H9 (cell line): ENCODE measurements around the gene ARHGAP10. TPM values are rescaled to one million over a fixed set of nuclear protein-coding genes. Genes with fewer than 3 reads are reported as not detected.
A peak's percentile ranks its signal among the peaks of the same experiment; 100 is the strongest.

Source experiments
- DNase-seq: peaks from one replicate; pipeline ENCODE4 v3.0.0-alpha.2; 2017
- H2AFZ ChIP-seq: one replicate; pipeline ENCODE4 v1.6.1; 2013; ENCODE audit warnings: mild to moderate bottlenecking, low read length, control low read depth, moderate library complexity
- H2AK5ac ChIP-seq: 2 replicates; pipeline ENCODE4 v1.6.1; 2013; ENCODE audit warnings: low read length, control low read depth, mixed read lengths; ENCODE audit not compliant: insufficient read length
- H2BK120ac ChIP-seq: one replicate; pipeline ENCODE4 v1.6.1; 2013; ENCODE audit warnings: low read depth, mild to moderate bottlenecking, low read length, control low read depth, inconsistent platforms; ENCODE audit not compliant: poor library complexity, severe bottlenecking
- H2BK12ac ChIP-seq: 2 replicates; pipeline ENCODE4 v1.6.1; 2013; ENCODE audit warnings: low read length, control low read depth, mixed read lengths, low read depth; ENCODE audit not compliant: insufficient read length
- H2BK15ac ChIP-seq: 2 replicates; pipeline ENCODE4 v1.6.1; 2013; ENCODE audit warnings: low read depth, low read length, control low read depth
- H2BK20ac ChIP-seq: one replicate; pipeline ENCODE4 v1.6.1; 2013; ENCODE audit warnings: low read depth, mild to moderate bottlenecking, low read length, control low read depth, inconsistent platforms; ENCODE audit not compliant: poor library complexity, severe bottlenecking
- H2BK5ac ChIP-seq: 2 replicates; pipeline ENCODE4 v1.6.1; 2013; ENCODE audit warnings: low read length, control low read depth, mixed read lengths; ENCODE audit not compliant: insufficient read length
- H3K14ac ChIP-seq: 2 replicates; pipeline ENCODE4 v1.6.1; 2013; ENCODE audit warnings: low read length, control low read depth; ENCODE audit not compliant: insufficient read depth
- H3K18ac ChIP-seq: 2 replicates; pipeline ENCODE4 v1.6.1; 2013; ENCODE audit warnings: low read depth, mild to moderate bottlenecking, mixed read lengths, low read length, control low read depth; ENCODE audit not compliant: insufficient read length
- H3K23ac ChIP-seq: 2 replicates; pipeline ENCODE4 v1.6.1; 2013; ENCODE audit warnings: low read length, control low read depth, mixed read lengths, low read depth; ENCODE audit not compliant: insufficient read length
- H3K23me2 ChIP-seq: 2 replicates; pipeline ENCODE4 v1.6.1; 2013; ENCODE audit warnings: low read depth, mild to moderate bottlenecking, mixed read lengths, low read length, control low read depth; ENCODE audit not compliant: insufficient read length, poor library complexity, severe bottlenecking
- H3K27ac ChIP-seq: 2 replicates; pipeline ENCODE4 v1.5.1; 2013; ENCODE audit warnings: low read length, control low read depth, mixed read lengths, low read depth; ENCODE audit not compliant: insufficient read length
- H3K27me3 ChIP-seq: 2 replicates; pipeline ENCODE4 v1.6.1; 2013; ENCODE audit warnings: low read length, control low read depth, inconsistent platforms; ENCODE audit not compliant: insufficient read depth
- H3K4ac ChIP-seq: 2 replicates; pipeline ENCODE4 v1.6.1; 2013; ENCODE audit warnings: low read depth, mild to moderate bottlenecking, control low read depth, inconsistent platforms, low read length, moderate library complexity
- H3K4me1 ChIP-seq: 2 replicates; pipeline ENCODE4 v1.6.1; 2013; ENCODE audit warnings: low read length, control low read depth, inconsistent platforms; ENCODE audit not compliant: insufficient read depth
- H3K4me2 ChIP-seq: 2 replicates; pipeline ENCODE4 v1.6.1; 2013; ENCODE audit warnings: low read length, control low read depth, mixed read lengths; ENCODE audit not compliant: insufficient read length, insufficient read depth
- H3K56ac ChIP-seq: 2 replicates; pipeline ENCODE4 v1.6.1; 2013; ENCODE audit warnings: low read depth, mild to moderate bottlenecking, mixed read lengths, low read length, control low read depth; ENCODE audit not compliant: insufficient read length
- H3K79me1 ChIP-seq: 2 replicates; pipeline ENCODE4 v1.6.1; 2013; ENCODE audit warnings: low read depth, mild to moderate bottlenecking, moderate library complexity, low read length, control low read depth, inconsistent platforms; ENCODE audit not compliant: insufficient read depth, poor library complexity, severe bottlenecking
- H3K79me2 ChIP-seq: 2 replicates; pipeline ENCODE4 v1.6.1; 2013; ENCODE audit warnings: low read length, control low read depth, inconsistent platforms; ENCODE audit not compliant: insufficient read depth
- H3K9ac ChIP-seq: 2 replicates; pipeline ENCODE4 v1.6.1; 2013; ENCODE audit warnings: low read length, control low read depth, mixed read lengths; ENCODE audit not compliant: insufficient read length; ENCODE audit errors: extremely low read depth
- H3K9me3 ChIP-seq: one replicate; pipeline ENCODE4 v1.6.1; 2013; ENCODE audit warnings: low read depth, low read length, inconsistent platforms; ENCODE audit not compliant: control insufficient read depth
- H3T11ph ChIP-seq: one replicate; pipeline ENCODE4 v1.6.1; 2013; ENCODE audit warnings: mild to moderate bottlenecking, low read length, control low read depth, inconsistent platforms
- H4K20me1 ChIP-seq: one replicate; pipeline ENCODE4 v1.6.1; 2013; ENCODE audit not compliant: control insufficient read depth, insufficient read length, insufficient read depth
- H4K5ac ChIP-seq: 2 replicates; pipeline ENCODE4 v1.6.1; 2013; ENCODE audit warnings: low read depth, mild to moderate bottlenecking, mixed read lengths, low read length, control low read depth; ENCODE audit not compliant: insufficient read length
- H4K8ac ChIP-seq: replicated peaks from 2 replicates; pipeline ENCODE4 v1.6.1; 2013; ENCODE audit warnings: low read length, control low read depth, mixed read lengths, low read depth; ENCODE audit not compliant: insufficient read length
- H4K91ac ChIP-seq: 2 replicates; pipeline ENCODE4 v1.6.1; 2013; ENCODE audit warnings: low read depth, mild to moderate bottlenecking, moderate library complexity, mixed read lengths, low read length, control low read depth; ENCODE audit not compliant: insufficient read length
- H3K27ac Mint-ChIP-seq, 3 experiments: 2 replicates in 2 of 3; 3 replicates in 1 of 3; pipeline ENCODE4 v1.8.0; 2020 to 2021; ENCODE audit warnings: mixed read lengths in 3 of 3, mild to moderate bottlenecking in 1 of 3, moderate library complexity in 1 of 3
- H3K27me3 Mint-ChIP-seq: 2 replicates; pipeline ENCODE4 v1.8.0; 2021; ENCODE audit warnings: low read depth, mild to moderate bottlenecking, moderate library complexity, mixed read lengths
- H3K36me3 Mint-ChIP-seq, 3 experiments: 2 replicates in 2 of 3; 3 replicates in 1 of 3; pipeline ENCODE4 v1.8.0; 2020 to 2021; ENCODE audit warnings: low read depth in 3 of 3, mixed read lengths in 3 of 3; ENCODE audit not compliant: insufficient read depth in 1 of 3
- H3K4me1 Mint-ChIP-seq, 2 experiments: 2 replicates each; pipeline ENCODE4 v1.8.0; 2020; ENCODE audit warnings: mixed read lengths in 2 of 2
- H3K4me3 Mint-ChIP-seq, 2 experiments: 2 replicates in 1 of 2; 3 replicates in 1 of 2; pipeline ENCODE4 v1.8.0; 2020 to 2021; ENCODE audit warnings: mild to moderate bottlenecking in 2 of 2, mixed read lengths in 2 of 2, moderate library complexity in 1 of 2
- H3K9me3 Mint-ChIP-seq, 2 experiments: 2 replicates in 1 of 2; 3 replicates in 1 of 2; pipeline ENCODE4 v1.8.0; 2020; ENCODE audit warnings: mild to moderate bottlenecking in 2 of 2, mixed read lengths in 2 of 2, moderate library complexity in 1 of 2
- CTCF ChIP-seq: fragments of 200-600 bp; sonication (generic); conservative IDR thresholded peaks from 3 replicates; pipeline ENCODE4 v1.8.0; 2021; ENCODE audit warnings: antibody characterized with exemption, mild to moderate bottlenecking
- WGBS: extraction: QIAGEN DNeasy Blood & Tissue Kit; methylation state at CpG from one replicate; pipeline ENCODE4 v1.1.7; 2013; ENCODE audit warnings: missing lambda C conversion rate, low lambda C conversion rate, mixed read lengths; ENCODE audit not compliant: insufficient read length; ENCODE audit errors: extremely low coverage; 5-methylcytosine and 5-hydroxymethylcytosine counted together
- total RNA-seq: library from RNA; stranded (reverse); gene quantifications from 2 replicates; pipeline ENCODE4 v1.2.1, GENCODE V29; 2021

ARHGAP10 gene
- total RNA-seq, 1 experiment from 2014 or later, result 7.8 TPM

GRCh38 chr4:148057984-148058859 is 326.3 kb downstream of the ARHGAP10 start:
- Mint-ChIP-seq H3K27me3 (no peaks in the 10 kb centered on the region), H3K36me3 (no peaks in the 10 kb centered on the region), H3K27ac (peak overlapping the region in 1 of 3 experiments; percentile 46; a peak in 1 of 7 replicates), H3K4me1 (peaks cover 29 to 33% of the 10 kb centered on the region in 2 experiments), H3K9me3 (no peaks in the 10 kb centered on the region), H3K4me3 (no peak overlapping the region)
- Histone ChIP-seq H3K79me1 (no peaks in the 10 kb centered on the region), H2BK5ac (no peak overlapping the region), H2BK15ac (no peak overlapping the region), H4K91ac (no peak overlapping the region), H3K56ac (no peak overlapping the region), H3K9ac (no peak overlapping the region), H3K27me3 (no peaks in the 10 kb centered on the region), H3K18ac (no peak overlapping the region), H3K4me2 (no peak overlapping the region), H2BK120ac (no peak overlapping the region), H2BK20ac (no peak overlapping the region), H2AK5ac (no peak overlapping the region), H3T11ph (no peak overlapping the region), H3K79me2 (no peaks in the 10 kb centered on the region), H3K23ac (no peak overlapping the region), H4K8ac (no peak overlapping the region), H4K20me1 (no peaks in the 10 kb centered on the region), H4K5ac (no peak overlapping the region), H3K27ac (no peak overlapping the region), H3K4ac (no peak overlapping the region), H3K9me3 (no peaks in the 10 kb centered on the region), H3K4me1 (peaks cover 5% of the 10 kb centered on the region; the same call in 1 of the 2 replicates), H3K23me2 (no peaks in the 10 kb centered on the region), H2BK12ac (no peak overlapping the region), H3K14ac (no peak overlapping the region), H2AFZ (no peak overlapping the region)
- DNase-seq, result no peak
- WGBS, result no CpG with 5 or more reads among the region's 14 CpGs
- TF ChIP-seq CTCF, result no peak
